GM21528 (cell line): ENCODE results near the gene FEN1.

Experiments used
- ATAC-seq: cut with Tn5 transposase; IDR thresholded peaks from one replicate; pipeline ENCODE4 v1.9.1; 2021; ENCODE audit warnings: mild to moderate bottlenecking, moderate library complexity; ENCODE audit not compliant: unreplicated experiment, low FRiP score

Gene FEN1

GRCh38 chr11:61756452-61757212 lies 36.1 kb upstream of the FEN1 start:
- no peak for ATAC-seq

GRCh38 chr11:61757213-61757862 lies 35.4 kb upstream of the FEN1 start:
- no peak for ATAC-seq

- ATAC-seq = no peak
Observed at GRCh38 chr11:61760946-61761345, 31.8 kb upstream of the FEN1 start.

GRCh38 chr11:61761440-61762222 lies 31.1 kb upstream of the FEN1 start:
- ATAC-seq = no peak

GRCh38 chr11:61762223-61762615 lies 30.5 kb upstream of the FEN1 start:
- no peak for ATAC-seq

GRCh38 chr11:61762798-61763197 lies 29.9 kb upstream of the FEN1 start:
- ATAC-seq = no peak

- ATAC-seq = no peak
Observed at GRCh38 chr11:61763930-61764605, 28.6 kb upstream of the FEN1 start.

GRCh38 chr11:61764606-61765260 lies 28.0 kb upstream of the FEN1 start:
- no peak for ATAC-seq

- ATAC-seq = no peak
Observed at GRCh38 chr11:61765550-61766253, 27.0 kb upstream of the FEN1 start.

- no peak for ATAC-seq
Observed at GRCh38 chr11:61766353-61766841, 26.3 kb upstream of the FEN1 start.

- ATAC-seq = no peak
Observed at GRCh38 chr11:61768376-61769076, 24.2 kb upstream of the FEN1 start.

GRCh38 chr11:61769169-61769920 lies 23.4 kb upstream of the FEN1 start:
- no peak for ATAC-seq

GRCh38 chr11:61769946-61770683 lies 22.6 kb upstream of the FEN1 start:
- ATAC-seq = no peak

- no peak for ATAC-seq
Observed at GRCh38 chr11:61771195-61771894, 21.4 kb upstream of the FEN1 start.

GRCh38 chr11:61771985-61772455 lies 20.7 kb upstream of the FEN1 start:
- no peak for ATAC-seq

- no peak for ATAC-seq
Observed at GRCh38 chr11:61773356-61773755, 19.4 kb upstream of the FEN1 start.

- ATAC-seq = no peak
Observed at GRCh38 chr11:61773809-61774208, 18.9 kb upstream of the FEN1 start.
